BLaER1 (cell line): ENCODE measurements around the gene MAGED1.
A peak's percentile ranks its signal among the peaks of the same experiment; 100 is the strongest.

ENCODE experiments used
- H3K27ac ChIP-seq: shearing (Covaris generic); formaldehyde crosslinking; 2 replicates; pipeline ENCODE4 v1.8.1; 2022
- H3K27me3 ChIP-seq: shearing (Covaris generic); formaldehyde crosslinking; 2 replicates; pipeline ENCODE4 v1.8.1; 2022
- H3K36me3 ChIP-seq: shearing (Covaris generic); formaldehyde crosslinking; 2 replicates; pipeline ENCODE4 v1.8.1; 2022
- H3K4me1 ChIP-seq: shearing (Covaris generic); formaldehyde crosslinking; 2 replicates; pipeline ENCODE4 v1.8.1; 2022
- H3K4me2 ChIP-seq: shearing (Covaris generic); formaldehyde crosslinking; 2 replicates; pipeline ENCODE4 v1.8.1; 2022
- H3K4me3 ChIP-seq: shearing (Covaris generic); formaldehyde crosslinking; 2 replicates; pipeline ENCODE4 v1.8.1; 2022
- H3K9ac ChIP-seq: shearing (Covaris generic); formaldehyde crosslinking; 2 replicates; pipeline ENCODE4 v1.8.1; 2022
- H3K9me3 ChIP-seq: shearing (Covaris generic); formaldehyde crosslinking; 2 replicates; pipeline ENCODE4 v1.8.1; 2022
- H4K20me1 ChIP-seq: shearing (Covaris generic); formaldehyde crosslinking; 2 replicates; pipeline ENCODE4 v1.8.1; 2022
- Cebpa-rat ChIP-seq: shearing (Covaris generic); IDR thresholded peaks from 2 replicates; pipeline ENCODE4 v1.8.1; 2022

MAGED1 gene

DNA sequence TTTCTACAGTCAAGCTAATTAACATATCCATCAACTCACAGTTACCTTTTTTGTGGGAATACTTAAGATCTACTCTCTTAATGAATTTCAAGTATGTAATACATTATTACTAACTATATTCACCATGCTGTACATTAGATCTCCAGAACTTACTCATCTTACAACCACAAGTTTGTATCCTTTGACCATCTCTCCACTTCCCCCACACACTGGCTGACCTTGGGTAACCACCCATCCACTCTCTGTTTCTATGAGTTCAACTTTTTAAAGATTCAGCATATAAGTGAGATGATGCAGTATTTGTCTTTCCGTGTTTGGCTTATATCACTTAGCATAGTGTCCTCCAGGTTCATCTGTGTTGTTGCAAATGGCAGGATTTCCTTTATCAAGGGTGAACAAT, 30.5 kb upstream of the MAGED1 start:
- no peak overlapping the region for H3K4me2 ChIP-seq
- H3K4me3 ChIP-seq, result no peak overlapping the region
- no peak overlapping the region for H3K27ac ChIP-seq
- H4K20me1 ChIP-seq, result no peaks in the 10 kb centered on the region
- no peaks in the 10 kb centered on the region for H3K36me3 ChIP-seq
- no peak for TF ChIP-seq Cebpa-rat
- H3K27me3 ChIP-seq, result peaks cover 56% of the 10 kb centered on the region
- H3K9me3 ChIP-seq, result 0 out of 2 replicates have a peak, but pooled peaks cover 4% of the 10 kb centered on the region
- H3K4me1 ChIP-seq, result no peaks in the 10 kb centered on the region
- H3K9ac ChIP-seq, result no peak overlapping the region

DNA sequence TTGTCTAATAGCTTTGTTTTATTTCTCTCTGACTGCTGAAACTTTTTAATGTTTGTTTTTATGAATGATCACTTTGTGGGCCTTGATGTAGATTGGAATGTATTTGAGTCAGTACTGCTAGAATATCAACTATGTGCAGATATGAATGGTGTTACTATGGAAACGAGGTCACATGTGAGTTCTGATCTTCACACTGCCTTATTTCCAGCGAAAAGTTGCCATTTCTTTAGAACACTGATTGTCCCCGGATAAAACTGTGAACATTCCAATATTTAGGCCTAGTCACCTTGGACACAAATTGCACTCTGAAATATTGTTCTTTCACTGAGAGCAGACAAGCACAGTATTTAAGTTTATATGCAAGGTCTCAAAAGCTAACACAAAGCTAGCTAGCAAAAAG, 27.2 kb upstream of the MAGED1 start:
- Histone ChIP-seq H4K20me1 (no peaks in the 10 kb centered on the region), H3K27me3 (peaks cover 50% of the 10 kb centered on the region)

DNA sequence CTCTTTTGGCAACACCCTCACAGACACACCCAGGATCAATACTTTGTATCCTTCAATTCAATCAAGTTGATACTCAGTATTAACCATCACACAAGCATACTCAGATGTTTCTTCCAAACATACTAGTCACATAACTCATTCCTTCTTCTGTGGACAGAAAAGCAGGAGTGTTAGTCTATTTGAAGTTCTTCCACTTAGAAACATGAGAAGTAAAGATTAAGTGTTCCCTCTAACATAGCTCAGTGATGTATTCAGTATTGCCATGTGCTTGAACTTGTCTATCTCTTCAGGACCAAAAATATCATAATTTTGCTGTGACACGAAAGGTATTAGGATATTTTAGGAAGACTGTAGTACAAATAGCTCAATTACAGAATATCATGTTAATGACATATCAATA, 25.8 kb upstream of the MAGED1 start:
- Histone ChIP-seq H3K27ac (no peak overlapping the region), H3K4me3 (no peak overlapping the region), H3K27me3 (peaks cover 50% of the 10 kb centered on the region), H3K4me2 (no peak overlapping the region), H3K9ac (no peak overlapping the region), H3K36me3 (no peaks in the 10 kb centered on the region), H3K4me1 (no peaks in the 10 kb centered on the region), H3K9me3 (0 out of 2 replicates have a peak, but pooled peaks cover 4% of the 10 kb centered on the region), H4K20me1 (no peaks in the 10 kb centered on the region)
- TF ChIP-seq Cebpa-rat, result no peak

More for the DNA sequence above, 27.2 kb upstream of the MAGED1 start:
- TF ChIP-seq Cebpa-rat, result no peak
- no peak overlapping the region for H3K4me2 ChIP-seq
- H3K27ac ChIP-seq, result no peak overlapping the region
- H3K36me3 ChIP-seq, result no peaks in the 10 kb centered on the region
- H3K9me3 ChIP-seq, result 0 out of 2 replicates have a peak, but pooled peaks cover 4% of the 10 kb centered on the region
- no peak overlapping the region for H3K4me3 ChIP-seq
- H3K9ac ChIP-seq, result no peak overlapping the region
- no peaks in the 10 kb centered on the region for H3K4me1 ChIP-seq

DNA sequence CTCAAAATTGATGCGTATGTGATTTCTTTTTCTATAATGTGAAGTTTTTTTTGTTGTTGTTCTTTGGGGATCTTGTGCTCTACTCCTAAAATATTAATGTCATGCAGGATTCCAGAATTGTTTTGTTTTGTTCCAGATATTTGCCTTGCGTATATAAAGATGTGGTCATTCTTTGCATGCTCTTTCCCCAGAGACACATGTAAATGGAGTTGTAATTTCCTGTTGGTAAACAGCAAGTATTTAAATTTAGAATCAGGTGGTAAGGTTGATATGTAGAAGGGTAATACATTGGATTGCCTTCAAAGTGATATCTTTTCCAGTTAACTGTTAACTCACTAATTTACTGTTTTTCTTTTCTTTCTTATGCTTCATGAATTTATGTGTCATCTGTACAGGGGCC, 23.1 kb upstream of the MAGED1 start:
- Histone ChIP-seq H3K9me3 (no peaks in the 10 kb centered on the region), H4K20me1 (no peaks in the 10 kb centered on the region), H3K4me3 (no peak overlapping the region), H3K27me3 (peaks cover 64% of the 10 kb centered on the region), H3K4me1 (no peaks in the 10 kb centered on the region), H3K9ac (no peak overlapping the region), H3K4me2 (no peak overlapping the region), H3K27ac (no peak overlapping the region), H3K36me3 (no peaks in the 10 kb centered on the region)
- no peak for TF ChIP-seq Cebpa-rat

DNA sequence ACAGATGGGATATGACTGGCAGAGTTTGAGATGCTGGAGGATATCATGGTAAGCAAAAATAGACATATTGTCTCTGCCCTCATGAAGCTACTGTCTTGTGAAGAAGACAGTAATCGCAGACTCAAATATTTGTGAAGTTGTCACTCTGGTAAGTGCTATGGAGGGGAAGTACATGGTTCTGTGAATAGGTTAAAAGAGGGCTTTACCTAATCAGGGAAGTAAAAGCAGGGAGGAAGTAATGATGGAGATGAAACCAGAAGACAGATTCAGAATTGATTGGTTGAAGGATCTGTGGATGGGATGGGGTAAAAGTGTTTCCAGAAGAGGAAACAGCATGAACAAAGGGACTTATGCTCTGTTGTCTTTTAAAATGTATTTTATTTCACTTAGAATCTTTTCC, 19.3 kb upstream of the MAGED1 start:
- Histone ChIP-seq H3K27me3 (peaks cover 68% of the 10 kb centered on the region), H3K4me3 (no peak overlapping the region), H3K36me3 (no peaks in the 10 kb centered on the region), H3K9ac (no peak overlapping the region), H3K4me2 (no peak overlapping the region), H4K20me1 (no peaks in the 10 kb centered on the region), H3K9me3 (no peaks in the 10 kb centered on the region), H3K27ac (no peak overlapping the region), H3K4me1 (no peaks in the 10 kb centered on the region)
- TF ChIP-seq Cebpa-rat, result no peak

DNA sequence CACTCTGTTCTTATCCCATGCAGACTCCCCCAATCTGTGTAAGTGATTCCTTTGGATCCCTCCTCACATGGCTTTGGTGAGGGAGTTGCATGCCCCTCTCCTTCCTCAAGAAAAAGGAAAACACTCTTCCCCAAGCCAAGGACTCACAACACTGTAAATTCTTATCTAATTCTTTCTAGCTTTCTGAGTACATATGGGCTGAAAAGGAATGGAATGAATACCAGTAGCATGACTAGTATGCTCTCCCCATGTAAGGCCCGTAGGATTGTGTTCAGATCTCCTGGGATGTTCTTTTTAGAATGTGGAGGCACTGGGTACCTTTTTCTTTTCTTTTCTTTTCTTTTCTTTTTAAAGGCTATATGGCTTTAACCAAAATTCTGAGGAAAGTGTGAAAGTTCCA, 17.0 kb upstream of the MAGED1 start:
- no peak overlapping the region for H3K4me2 ChIP-seq
- TF ChIP-seq Cebpa-rat, result no peak
- no peaks in the 10 kb centered on the region for H4K20me1 ChIP-seq
- H3K27ac ChIP-seq, result no peak overlapping the region
- H3K4me3 ChIP-seq, result no peak overlapping the region
- H3K4me1 ChIP-seq, result no peaks in the 10 kb centered on the region
- H3K9ac ChIP-seq, result no peak overlapping the region
- no peaks in the 10 kb centered on the region for H3K9me3 ChIP-seq
- no peaks in the 10 kb centered on the region for H3K36me3 ChIP-seq
- peaks cover 77% of the 10 kb centered on the region for H3K27me3 ChIP-seq

DNA sequence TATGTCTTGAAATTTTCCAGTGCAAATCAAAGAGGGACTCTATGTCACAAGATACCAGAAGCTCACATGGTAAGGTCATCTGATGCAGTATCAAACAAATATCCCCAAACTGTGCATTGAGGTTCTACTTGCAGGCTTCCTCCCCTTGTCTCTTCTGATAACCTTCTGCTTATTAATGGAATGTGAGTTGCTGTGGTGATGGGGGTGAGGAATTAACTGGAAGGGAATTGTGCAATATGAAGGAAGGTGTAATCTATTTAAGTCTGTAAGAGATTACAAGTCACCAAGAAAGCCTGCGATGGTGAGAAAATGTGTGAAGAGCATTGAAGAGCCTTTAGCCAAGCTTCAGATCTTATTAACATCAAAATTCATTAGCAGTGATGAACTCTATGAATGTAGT, 15.4 kb upstream of the MAGED1 start:
- Histone ChIP-seq H3K36me3 (no peaks in the 10 kb centered on the region), H4K20me1 (no peaks in the 10 kb centered on the region), H3K9me3 (no peaks in the 10 kb centered on the region), H3K4me1 (no peaks in the 10 kb centered on the region), H3K4me2 (no peak overlapping the region), H3K27me3 (peaks cover 80% of the 10 kb centered on the region), H3K27ac (no peak overlapping the region), H3K9ac (no peak overlapping the region), H3K4me3 (no peak overlapping the region)
- no peak for TF ChIP-seq Cebpa-rat

DNA sequence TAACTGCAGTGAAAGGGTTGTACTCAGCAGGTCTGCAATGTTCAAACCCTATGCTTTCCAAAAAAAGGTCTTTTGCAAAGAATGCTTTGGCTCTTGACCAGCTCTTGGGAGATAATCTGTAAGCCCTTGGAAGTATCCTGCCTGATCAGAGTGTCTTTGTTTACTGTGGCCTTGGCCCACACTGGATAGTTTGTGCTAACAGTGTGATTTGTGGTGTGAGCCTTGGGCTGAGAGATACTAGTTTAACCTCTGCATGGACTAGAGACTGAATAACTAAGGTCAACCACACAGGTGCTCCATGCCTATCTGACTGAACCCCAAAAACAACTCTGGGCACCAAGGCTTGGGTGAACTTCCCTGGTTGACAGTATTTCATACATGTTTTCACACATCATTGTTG, 3.6 kb upstream of the MAGED1 start:
- no peaks in the 10 kb centered on the region for H4K20me1 ChIP-seq
- 0 out of 2 replicates have a peak overlapping the region, but pooled peaks have one; percentile 7 for H3K4me2 ChIP-seq
- no peaks in the 10 kb centered on the region for H3K27me3 ChIP-seq
- H3K9ac ChIP-seq, result no peak overlapping the region
- no peaks in the 10 kb centered on the region for H3K36me3 ChIP-seq
- no peaks in the 10 kb centered on the region for H3K9me3 ChIP-seq
- no peak for TF ChIP-seq Cebpa-rat
- H3K4me3 ChIP-seq, result no peak overlapping the region
- peaks cover 41% of the 10 kb centered on the region for H3K4me1 ChIP-seq
- peak overlapping the region; percentile 39 for H3K27ac ChIP-seq

DNA sequence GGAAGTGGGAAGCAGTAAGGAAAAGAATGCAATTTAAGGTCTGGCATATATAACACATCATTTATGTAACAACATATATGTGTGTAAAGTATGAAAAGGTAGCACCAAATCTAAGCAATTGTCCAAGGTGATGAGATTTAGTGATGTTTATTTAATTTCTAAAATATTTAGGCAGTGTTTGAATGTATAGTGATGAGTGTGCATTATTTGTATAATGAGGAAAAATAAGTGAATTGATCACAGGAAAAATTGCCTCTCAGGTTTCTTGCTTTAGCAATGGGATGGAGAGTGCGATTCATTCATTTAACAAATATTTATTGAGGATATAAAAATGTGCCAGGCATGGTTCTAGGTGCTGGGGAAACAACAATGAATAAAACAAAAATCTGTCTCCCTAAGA, 2.2 kb upstream of the MAGED1 start:
- Histone ChIP-seq H4K20me1 (peaks cover 12% of the 10 kb centered on the region), H3K9ac (peak overlapping the region; percentile 70; the same call in 1 of the 2 replicates), H3K27me3 (no peaks in the 10 kb centered on the region), H3K4me2 (peak overlapping the region; percentile 88), H3K9me3 (no peaks in the 10 kb centered on the region), H3K27ac (peak overlapping the region; percentile 86), H3K4me3 (peak overlapping the region; percentile 57), H3K4me1 (peaks cover 53% of the 10 kb centered on the region), H3K36me3 (peaks cover 12% of the 10 kb centered on the region)
- no peak for TF ChIP-seq Cebpa-rat

DNA sequence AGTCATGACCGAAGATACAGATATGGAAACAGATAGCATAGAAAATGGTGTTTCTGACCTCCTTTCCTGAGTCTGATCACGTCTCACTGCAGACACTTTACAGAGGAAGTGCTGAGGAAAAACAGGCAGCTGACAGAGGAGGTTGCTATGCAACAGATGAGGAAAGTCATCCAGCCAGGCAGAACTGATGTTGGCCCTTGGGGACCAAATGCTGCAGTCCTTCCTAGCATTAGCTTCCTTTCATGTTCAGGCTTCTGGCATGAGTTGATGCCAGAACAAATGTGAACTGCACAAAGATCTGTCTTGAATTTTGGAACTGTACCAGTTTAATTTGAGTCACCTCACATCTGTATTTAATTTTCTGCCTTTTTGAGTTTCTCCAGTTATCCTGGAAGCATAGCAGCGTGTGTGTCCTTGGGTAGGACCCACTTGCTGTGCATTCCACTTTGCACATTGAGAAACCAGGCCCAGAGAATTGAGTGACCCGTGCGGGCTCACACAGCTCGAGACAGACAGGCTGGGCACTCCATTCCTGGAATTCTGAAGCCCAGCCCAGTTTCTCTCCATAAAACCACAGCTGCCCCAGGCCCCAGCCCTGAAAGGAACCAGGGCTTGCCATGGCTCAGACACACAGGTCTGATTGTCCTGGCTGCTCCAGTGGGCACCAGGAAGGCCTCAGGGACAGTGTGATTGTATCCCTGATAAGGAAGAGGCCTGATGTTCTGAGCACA, 1.4 kb upstream of the MAGED1 start:
- Histone ChIP-seq H3K4me2 (peak overlapping the region; percentile 88), H3K4me1 (peaks cover 60% of the 10 kb centered on the region), H3K36me3 (peaks cover 19% of the 10 kb centered on the region), H3K4me3 (peak overlapping the region; percentile 74), H3K27ac (peak overlapping the region; percentile 88), H3K9ac (peak overlapping the region; percentile 79), H4K20me1 (peaks cover 20% of the 10 kb centered on the region), H3K9me3 (no peaks in the 10 kb centered on the region), H3K27me3 (no peaks in the 10 kb centered on the region)
- no peak for TF ChIP-seq Cebpa-rat
